ENCODE results near the gene GID8. TPM values are rescaled to one million over a fixed set of nuclear protein-coding genes. Genes with fewer than 3 reads are reported as not detected.

The GID8 gene
- 10 to 100 TPM; 16.2 to 20.3 TPM for total RNA-seq

GRCh38 chr20:62938105-62938888 is at the start of gene GID8:
Gene GID8 (plus strand): TSS chr20:62938147. CDS start chr20:62941503, 3,356 bp downstream.

GRCh38 chr20:62926229-62927127 is 11.5 kb upstream of the GID8 start, which contains the start of gene DIDO1:
Gene DIDO1 (minus strand): TSS chr20:62926505.

GRCh38 chr20:62952373-62952967 is 14.5 kb downstream of the GID8 start, which contains the start of gene SLC17A9:
Gene SLC17A9 (plus strand): TSS chr20:62952709. CDS start chr20:62952831, 122 bp downstream.

Other genes starting within 250 kb of the GID8 start
- under 1 TPM; under 0.01 TPM for gene NTSR1, start 229.3 kb upstream of the GID8 start, total RNA-seq
- 10 to 100 TPM; 12.7 to 17.6 TPM for gene MRGBP, start 141.7 kb upstream of the GID8 start, total RNA-seq
- 10 to 100 TPM; 46.5 to 62.6 TPM for gene OGFR, start 133.3 kb upstream of the GID8 start, total RNA-seq
- gene COL9A3, start 121.1 kb upstream of the GID8 start, total RNA-seq = 1 to 10 TPM in 1 of 2 donors, under 1 TPM in 1; 0.69 to 4.7 TPM
- gene TCFL5, start 76.3 kb upstream of the GID8 start, total RNA-seq = 10 to 100 TPM; 23.0 to 25.8 TPM
- 10 to 100 TPM; 36.5 to 36.6 TPM for gene DIDO1, start 11.6 kb upstream of the GID8 start, total RNA-seq
- gene SLC17A9, start 14.6 kb downstream of the GID8 start, total RNA-seq = 1 to 10 TPM; 1.7 to 5.3 TPM
- gene BHLHE23, start 68.8 kb downstream of the GID8 start, total RNA-seq = not detected

All from melanocyte of skin (primary cell).